Measurements from ENCODE around the gene SS18L1. TPM values are rescaled to one million over a fixed set of nuclear protein-coding genes. Genes with fewer than 3 reads are reported as not detected.
"Not testable (repeated sequence)": the region's sequence is repeated elsewhere in the genome, so short reads cannot be mapped to it uniquely, and the experiment has no call there.

SS18L1 gene
- total RNA-seq, 3 donors from 2014 or later = 14.4 to 16.1 (median 14.5) TPM

DNA sequence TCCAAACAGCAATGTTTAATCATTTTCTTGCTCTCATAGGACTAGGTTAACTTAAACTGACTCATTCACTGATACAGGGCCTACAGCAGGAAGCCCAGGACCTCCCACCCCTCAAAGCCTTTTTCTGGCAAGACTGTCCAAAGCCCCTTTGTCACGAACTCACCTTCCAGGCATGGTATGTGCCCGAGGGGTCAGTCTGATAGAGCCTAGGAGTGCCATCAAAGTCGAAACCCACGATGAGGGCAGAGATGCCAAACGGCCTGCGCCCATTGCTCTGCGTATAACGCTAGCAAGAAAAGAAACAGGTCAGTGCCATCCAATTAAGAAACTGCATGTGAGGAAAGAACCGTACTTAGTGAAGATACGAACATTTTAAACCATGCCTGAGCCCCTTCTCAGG, 4.7 kb upstream of the SS18L1 start:
- ATAC-seq = no peak
- Mint-ChIP-seq H3K27me3 (ENCODE audit: low read depth) (no peaks in the 10 kb centered on the region), H3K9me3 (no peaks in the 10 kb centered on the region), H3K4me3 (no peak overlapping the region), H3K4me1 (ENCODE audit: low read depth) (peaks cover 33% of the 10 kb centered on the region), H3K36me3 (ENCODE audit: insufficient read depth) (peaks cover 41% of the 10 kb centered on the region)
- no peak for DNase-seq

DNA sequence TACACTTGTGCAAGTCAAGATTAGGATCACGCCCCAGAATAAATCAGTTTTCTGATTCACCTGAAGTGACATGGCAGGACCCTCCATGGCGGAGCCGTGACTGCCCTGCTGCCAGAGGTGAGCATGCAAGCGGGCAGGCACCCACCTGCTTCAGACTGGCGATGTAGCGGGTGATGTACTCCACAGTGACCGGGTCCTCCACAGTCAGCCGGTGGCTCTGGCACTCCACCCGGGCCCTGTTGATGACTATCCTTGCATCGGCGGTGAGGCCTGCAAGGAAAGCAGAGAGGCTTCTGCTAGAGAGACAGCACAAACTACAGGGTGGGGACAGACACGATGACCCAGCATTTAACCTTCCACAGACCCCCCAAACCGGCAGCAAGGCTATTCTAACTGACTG, 3.9 kb upstream of the SS18L1 start:
- Mint-ChIP-seq H3K4me3 (no peak overlapping the region), H3K27me3 (ENCODE audit: low read depth) (no peaks in the 10 kb centered on the region), H3K4me1 (ENCODE audit: low read depth) (peaks cover 34% of the 10 kb centered on the region), H3K36me3 (ENCODE audit: insufficient read depth) (peaks cover 38% of the 10 kb centered on the region), H3K9me3 (no peaks in the 10 kb centered on the region)
- ATAC-seq (no peak), DNase-seq (no peak)

DNA sequence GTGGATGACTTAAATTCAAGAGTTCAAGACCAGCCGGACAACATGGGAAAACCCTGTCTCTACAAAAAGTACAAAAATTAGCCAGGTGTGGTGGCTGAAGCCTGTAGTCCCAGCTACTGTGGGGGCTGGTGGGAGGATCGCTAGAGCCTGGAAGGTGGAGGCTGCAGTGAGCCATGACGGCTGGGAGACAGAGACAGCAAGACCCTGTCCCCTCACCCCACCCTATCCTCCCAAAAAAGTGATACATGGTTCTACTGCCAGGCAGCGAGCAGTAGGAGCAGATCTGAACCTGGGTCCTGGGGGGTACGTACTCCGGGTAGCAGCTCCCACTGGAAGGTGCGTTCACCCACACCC, 2.5 kb upstream of the SS18L1 start:
- Mint-ChIP-seq H3K27me3 (ENCODE audit: low read depth) (no peaks in the 10 kb centered on the region), H3K4me1 (ENCODE audit: low read depth) (peaks cover 48% of the 10 kb centered on the region), H3K36me3 (ENCODE audit: insufficient read depth) (peaks cover 38% of the 10 kb centered on the region), H3K9me3 (no peaks in the 10 kb centered on the region), H3K4me3 (peak overlapping the region; percentile 94)
- no peak for ATAC-seq
- DNase-seq = no peak

DNA sequence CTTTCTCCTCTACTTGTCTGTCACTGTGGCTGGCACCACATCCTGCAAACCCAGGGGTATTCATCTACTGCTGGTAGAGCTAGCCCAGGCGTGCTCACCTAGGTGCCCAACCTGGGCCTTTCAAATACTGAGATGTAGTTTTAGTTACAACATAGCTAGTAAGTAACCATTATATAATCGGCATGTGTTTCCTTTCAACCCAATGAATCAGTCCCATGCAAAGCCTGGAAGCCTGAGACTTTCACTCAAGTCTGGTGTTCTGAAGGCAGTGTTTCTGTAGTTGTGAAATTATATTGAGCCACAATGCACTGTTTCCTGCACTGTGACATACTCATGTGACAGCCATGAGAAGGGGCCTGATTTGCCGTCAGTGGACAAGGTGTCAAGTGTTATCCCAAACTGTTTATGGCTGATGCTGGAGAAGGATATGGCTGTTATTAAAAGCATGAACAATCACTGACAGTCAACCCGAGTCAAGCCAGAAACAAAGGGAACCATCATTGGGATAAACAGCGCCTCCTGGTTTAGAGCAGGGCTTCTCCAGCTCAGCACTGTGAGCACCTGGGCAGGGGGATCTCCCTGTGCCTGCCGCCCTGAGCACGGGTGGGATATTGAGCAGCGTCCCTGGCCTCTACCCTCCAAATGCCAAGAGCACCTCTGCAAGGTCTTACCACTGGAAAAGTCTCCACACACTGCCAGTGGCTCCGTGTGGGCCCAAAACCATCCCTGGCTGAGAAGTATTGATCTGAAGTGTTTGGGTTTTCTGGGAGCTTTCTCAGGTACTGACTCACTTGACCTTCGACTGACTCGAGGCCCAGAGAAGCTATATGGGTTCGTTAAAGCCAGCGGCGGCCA, 1.9 kb upstream of the SS18L1 start:
- no peaks in the 10 kb centered on the region for H3K9me3 Mint-ChIP-seq
- peaks cover 34% of the 10 kb centered on the region for H3K36me3 Mint-ChIP-seq (ENCODE audit: insufficient read depth)
- ATAC-seq (no peak), DNase-seq (no peak)
- H3K4me3 Mint-ChIP-seq = peak overlapping the region; percentile 94
- no peaks in the 10 kb centered on the region for H3K27me3 Mint-ChIP-seq (ENCODE audit: low read depth)
- peaks cover 50% of the 10 kb centered on the region for H3K4me1 Mint-ChIP-seq (ENCODE audit: low read depth)

DNA sequence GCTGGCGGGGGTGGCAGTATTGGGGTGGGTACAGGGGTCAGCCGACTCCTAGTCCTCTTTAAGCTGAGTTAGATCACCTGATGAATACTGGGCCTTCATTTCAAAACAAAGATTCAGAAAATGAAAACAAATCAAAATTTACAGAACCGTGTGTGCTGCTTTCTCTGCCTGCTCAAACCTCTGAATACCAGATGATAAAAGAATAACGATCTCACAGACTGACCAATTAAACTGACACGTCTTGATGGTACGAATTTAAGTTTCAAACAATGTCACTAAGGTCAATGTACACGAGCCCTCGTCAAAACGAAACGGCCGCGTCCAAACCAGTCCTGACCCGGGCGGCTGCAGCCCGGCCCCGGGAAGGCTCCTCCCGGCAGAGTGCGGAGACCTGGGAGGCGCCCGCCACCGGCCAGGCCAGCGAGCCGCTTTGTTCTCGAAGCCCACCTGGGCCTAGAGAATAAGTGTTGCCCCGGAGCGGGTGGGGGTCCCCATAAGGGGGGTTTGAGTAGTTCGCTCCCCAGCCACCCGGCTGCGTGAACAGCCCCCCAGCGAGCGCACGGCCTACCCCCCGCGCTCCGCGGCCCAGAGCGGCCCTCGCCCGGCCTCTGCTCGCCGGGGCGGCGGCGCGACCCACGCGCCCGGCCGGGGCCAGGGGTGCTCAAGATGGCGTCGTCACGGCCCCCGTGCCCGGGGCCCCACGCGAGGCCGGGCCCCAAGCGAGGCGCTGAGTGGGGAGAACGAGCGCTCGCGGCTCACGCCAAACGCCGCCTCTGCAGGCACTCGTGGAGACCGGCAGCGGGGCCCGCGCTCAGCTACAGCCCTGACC, 1.1 kb upstream of the SS18L1 start:
- no peak for DNase-seq
- H3K4me1 Mint-ChIP-seq (ENCODE audit: low read depth) = peaks cover 54% of the 10 kb centered on the region
- peaks cover 27% of the 10 kb centered on the region for H3K36me3 Mint-ChIP-seq (ENCODE audit: insufficient read depth)
- no peaks in the 10 kb centered on the region for H3K27me3 Mint-ChIP-seq (ENCODE audit: low read depth)
- no peaks in the 10 kb centered on the region for H3K9me3 Mint-ChIP-seq
- H3K4me3 Mint-ChIP-seq = peak overlapping the region; percentile 94
- peak; percentile 10 for ATAC-seq

DNA sequence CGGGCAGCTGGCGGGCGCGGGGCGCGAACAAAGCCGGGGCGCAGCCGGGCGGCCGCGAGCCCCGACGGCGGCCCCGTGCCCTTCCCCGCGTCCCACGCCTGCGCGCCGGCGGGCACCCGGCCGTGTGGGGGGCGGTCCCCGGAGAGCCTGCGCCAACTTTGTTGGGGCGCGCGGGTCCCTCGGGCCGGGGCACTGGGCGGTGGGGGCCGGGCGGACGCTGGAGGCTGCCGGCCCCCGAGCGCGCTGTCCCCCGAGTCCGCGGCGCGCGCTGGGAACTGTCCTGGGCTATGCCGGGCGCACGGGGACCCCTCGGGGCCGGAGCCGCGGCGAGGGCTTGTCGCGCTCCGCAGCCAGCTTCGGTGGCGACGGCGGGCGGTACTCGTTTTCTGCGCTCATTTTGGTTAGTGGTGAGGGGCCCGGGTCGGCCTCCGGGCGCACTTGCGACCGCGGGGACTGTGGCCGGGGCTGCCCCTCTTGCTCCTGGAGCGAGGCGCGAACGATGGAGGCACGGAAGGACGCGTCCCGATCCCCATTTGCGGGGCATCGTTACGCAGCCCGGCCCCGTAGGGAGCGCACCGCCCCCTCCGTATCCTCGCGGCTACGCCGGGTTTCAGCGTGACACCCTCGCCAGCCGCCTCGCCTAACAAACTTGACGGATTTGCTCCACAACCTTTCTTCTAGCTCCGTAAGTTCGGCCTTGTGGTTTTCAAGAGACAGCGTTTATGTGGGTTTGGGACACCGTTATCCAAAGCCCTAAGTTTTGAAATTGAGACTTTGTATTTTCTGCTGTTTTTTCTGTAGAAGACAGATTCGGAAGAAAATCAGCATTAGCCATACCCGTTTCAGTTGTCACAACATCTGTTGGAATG, 622 bp downstream of the SS18L1 start:
- Mint-ChIP-seq H3K9me3 (no peaks in the 10 kb centered on the region), H3K36me3 (ENCODE audit: insufficient read depth) (peaks cover 13% of the 10 kb centered on the region), H3K27me3 (ENCODE audit: low read depth) (no peaks in the 10 kb centered on the region), H3K4me3 (peak overlapping the region; percentile 85), H3K4me1 (ENCODE audit: low read depth) (peaks cover 50% of the 10 kb centered on the region)
- ATAC-seq (peak; percentile 46 to 47), DNase-seq (peak; percentile 50)

DNA sequence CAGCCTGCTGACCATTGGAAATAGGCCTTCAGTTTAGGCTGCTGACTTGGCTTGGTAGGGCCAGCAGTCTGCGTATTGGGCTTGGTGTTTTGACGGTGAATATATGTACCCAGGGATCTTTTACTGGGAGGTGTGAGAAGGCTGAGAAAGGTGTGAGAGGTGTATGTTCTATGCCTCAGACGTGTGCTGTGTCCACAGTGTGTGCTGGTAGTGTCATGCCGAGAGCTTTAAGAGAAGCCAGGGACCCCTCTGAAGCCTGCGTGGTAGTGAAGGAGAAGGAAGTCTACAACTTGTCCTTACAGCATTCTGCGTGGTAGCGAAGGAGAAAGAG, 2.1 kb downstream of the SS18L1 start:
- DNase-seq (no peak), ATAC-seq (no peak)
- H3K27me3 Mint-ChIP-seq (ENCODE audit: low read depth) = no peaks in the 10 kb centered on the region
- peaks cover 45% of the 10 kb centered on the region for H3K4me1 Mint-ChIP-seq (ENCODE audit: low read depth)
- H3K9me3 Mint-ChIP-seq = no peaks in the 10 kb centered on the region
- H3K36me3 Mint-ChIP-seq (ENCODE audit: insufficient read depth) = peaks cover 11% of the 10 kb centered on the region
- H3K4me3 Mint-ChIP-seq = peak overlapping the region; percentile 85

DNA sequence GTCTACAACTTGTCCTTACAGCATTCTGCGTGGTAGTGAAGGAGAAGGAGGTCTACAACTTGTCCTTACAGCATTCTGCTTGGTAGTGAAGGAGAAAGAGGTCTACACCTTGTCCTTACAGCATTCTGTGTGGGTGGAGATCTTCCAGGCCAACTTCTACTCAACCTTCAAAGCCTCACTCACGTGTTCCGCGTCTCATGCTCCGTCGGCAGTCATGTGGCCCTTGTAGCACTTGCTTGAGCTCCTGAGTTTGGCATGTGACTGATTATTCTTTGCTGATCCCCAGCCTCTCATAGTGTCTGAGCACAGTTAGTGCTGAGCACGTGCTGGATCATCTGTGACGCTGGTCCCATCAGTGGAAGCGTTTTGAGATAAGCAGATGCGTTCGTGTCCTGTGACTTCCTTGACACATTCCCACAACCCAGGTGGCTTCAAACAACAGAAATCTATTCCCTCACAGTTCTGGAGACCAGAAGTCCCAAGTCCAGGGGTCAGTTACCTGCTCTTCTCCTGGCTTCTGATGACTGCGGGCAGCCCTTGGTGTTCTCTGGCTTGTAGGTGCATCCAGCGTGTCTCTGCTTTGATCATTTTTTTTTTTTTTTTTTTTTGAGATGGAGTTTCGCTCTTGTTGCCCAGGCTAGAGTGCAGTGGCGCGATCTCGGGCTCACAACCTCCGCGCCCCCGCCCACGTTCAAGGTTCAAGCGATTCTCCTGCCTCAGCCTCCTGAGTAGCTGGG, 2.6 kb downstream of the SS18L1 start:
- Mint-ChIP-seq H3K4me1 (ENCODE audit: low read depth) (peaks cover 39% of the 10 kb centered on the region), H3K27me3 (ENCODE audit: low read depth) (no peaks in the 10 kb centered on the region), H3K36me3 (ENCODE audit: insufficient read depth) (peaks cover 8% of the 10 kb centered on the region), H3K9me3 (no peaks in the 10 kb centered on the region), H3K4me3 (no peak overlapping the region)
- ATAC-seq (no peak), DNase-seq (no peak)

DNA sequence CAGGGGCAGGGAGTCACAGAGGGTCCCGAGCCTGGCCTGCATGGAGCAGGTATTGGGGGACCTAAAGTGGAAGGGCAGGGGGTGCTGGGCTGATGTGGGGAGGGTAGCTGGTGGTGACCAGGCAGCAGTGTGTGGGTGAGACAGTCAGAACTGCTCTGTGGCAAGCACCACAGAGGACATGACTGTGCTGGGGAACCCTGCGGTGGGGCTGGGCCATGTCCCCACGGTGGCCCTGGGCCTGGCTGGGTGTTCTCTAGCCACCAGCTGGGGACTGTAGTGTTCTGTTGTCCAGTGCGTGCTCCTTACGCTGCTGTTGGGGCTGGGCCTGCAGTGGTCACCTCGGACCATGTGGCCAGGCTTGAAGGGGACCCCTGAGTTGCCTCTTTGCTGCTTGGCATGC, 3.6 kb downstream of the SS18L1 start:
- ATAC-seq (no peak), DNase-seq (no peak)
- Mint-ChIP-seq H3K9me3 (no peaks in the 10 kb centered on the region), H3K4me1 (ENCODE audit: low read depth) (peaks cover 30% of the 10 kb centered on the region), H3K27me3 (ENCODE audit: low read depth) (no peaks in the 10 kb centered on the region), H3K4me3 (no peak overlapping the region), H3K36me3 (ENCODE audit: insufficient read depth) (peaks cover 5% of the 10 kb centered on the region)

DNA sequence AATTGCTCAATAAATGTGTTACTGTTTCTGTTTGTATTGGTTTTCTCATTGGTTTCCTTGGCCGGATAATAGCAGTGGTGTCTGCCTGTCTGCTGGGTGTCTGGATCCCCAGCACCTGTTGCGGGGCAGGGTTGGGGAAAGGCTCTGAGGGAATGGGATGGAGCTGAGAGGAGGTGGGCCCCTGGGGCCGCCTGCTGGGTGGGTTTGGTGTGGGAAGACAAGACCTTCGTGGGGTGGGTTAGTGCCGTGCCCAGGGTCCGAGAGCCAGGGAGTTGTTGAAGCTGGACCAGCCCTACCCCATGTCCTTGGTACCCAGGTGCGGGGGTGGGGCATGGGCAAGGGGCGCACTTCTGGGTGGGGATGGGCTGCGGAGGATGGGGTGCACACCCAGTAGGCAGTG, 4.0 kb downstream of the SS18L1 start:
- H3K27me3 Mint-ChIP-seq (ENCODE audit: low read depth) = no peaks in the 10 kb centered on the region
- H3K4me1 Mint-ChIP-seq (ENCODE audit: low read depth) = peaks cover 30% of the 10 kb centered on the region
- ATAC-seq (no peak), DNase-seq (no peak)
- H3K9me3 Mint-ChIP-seq = no peaks in the 10 kb centered on the region
- no peak overlapping the region for H3K4me3 Mint-ChIP-seq
- H3K36me3 Mint-ChIP-seq (ENCODE audit: insufficient read depth) = peaks cover 6% of the 10 kb centered on the region

DNA sequence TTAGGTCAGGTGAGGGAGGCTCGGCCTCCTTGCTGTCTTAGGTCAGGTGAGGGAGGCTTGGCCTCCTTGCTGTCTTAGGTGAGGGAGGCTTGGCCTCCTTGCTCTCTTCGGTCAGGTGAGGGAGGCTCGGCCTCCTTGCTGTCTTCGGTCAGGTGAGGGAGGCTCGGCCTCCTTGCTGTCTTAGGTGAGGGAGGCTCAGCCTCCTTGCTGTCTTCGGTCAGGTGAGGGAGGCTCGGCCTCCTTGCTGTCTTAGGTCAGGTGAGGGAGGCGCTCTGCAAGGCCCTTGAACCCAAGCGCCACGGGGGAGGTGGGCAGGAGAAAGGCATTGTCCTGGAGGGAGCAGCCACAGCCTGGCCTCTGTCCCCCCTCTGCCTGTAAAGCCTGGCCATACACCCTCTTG, 4.8 kb downstream of the SS18L1 start:
- H3K36me3 Mint-ChIP-seq (ENCODE audit: insufficient read depth) = peaks cover 13% of the 10 kb centered on the region
- not testable (repeated sequence) for H3K27me3 Mint-ChIP-seq (ENCODE audit: low read depth); H3K4me3 Mint-ChIP-seq; ATAC-seq; DNase-seq; H3K9me3 Mint-ChIP-seq
- peaks cover 30% of the 10 kb centered on the region for H3K4me1 Mint-ChIP-seq (ENCODE audit: low read depth)

DNA sequence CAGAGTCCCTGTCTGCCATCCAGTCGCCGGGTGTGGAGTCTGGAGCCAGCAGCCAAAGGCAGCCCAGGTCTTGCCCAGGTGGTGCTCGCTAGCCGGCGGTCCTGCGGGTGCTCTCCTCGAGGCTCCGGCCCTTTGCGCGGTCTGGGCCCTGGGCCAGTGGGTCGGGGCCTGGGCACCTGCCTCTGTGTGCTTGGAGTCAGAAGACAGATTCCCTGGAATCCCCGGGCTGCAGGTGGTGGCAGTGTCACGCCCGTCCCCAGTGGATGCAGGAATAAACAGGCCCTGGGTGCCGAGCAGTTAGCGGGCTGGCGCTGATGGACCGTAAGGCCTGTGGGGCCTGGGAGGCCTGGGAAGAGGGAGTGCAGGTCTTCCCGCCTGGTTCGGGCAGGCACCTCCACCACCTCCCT, 5.3 kb downstream of the SS18L1 start:
- DNase-seq (no peak), ATAC-seq (no peak)
- Mint-ChIP-seq H3K36me3 (ENCODE audit: insufficient read depth) (peaks cover 17% of the 10 kb centered on the region), H3K4me3 (no peak overlapping the region), H3K27me3 (ENCODE audit: low read depth) (no peaks in the 10 kb centered on the region), H3K9me3 (peaks cover 10% of the 10 kb centered on the region), H3K4me1 (ENCODE audit: low read depth) (peaks cover 33% of the 10 kb centered on the region)

DNA sequence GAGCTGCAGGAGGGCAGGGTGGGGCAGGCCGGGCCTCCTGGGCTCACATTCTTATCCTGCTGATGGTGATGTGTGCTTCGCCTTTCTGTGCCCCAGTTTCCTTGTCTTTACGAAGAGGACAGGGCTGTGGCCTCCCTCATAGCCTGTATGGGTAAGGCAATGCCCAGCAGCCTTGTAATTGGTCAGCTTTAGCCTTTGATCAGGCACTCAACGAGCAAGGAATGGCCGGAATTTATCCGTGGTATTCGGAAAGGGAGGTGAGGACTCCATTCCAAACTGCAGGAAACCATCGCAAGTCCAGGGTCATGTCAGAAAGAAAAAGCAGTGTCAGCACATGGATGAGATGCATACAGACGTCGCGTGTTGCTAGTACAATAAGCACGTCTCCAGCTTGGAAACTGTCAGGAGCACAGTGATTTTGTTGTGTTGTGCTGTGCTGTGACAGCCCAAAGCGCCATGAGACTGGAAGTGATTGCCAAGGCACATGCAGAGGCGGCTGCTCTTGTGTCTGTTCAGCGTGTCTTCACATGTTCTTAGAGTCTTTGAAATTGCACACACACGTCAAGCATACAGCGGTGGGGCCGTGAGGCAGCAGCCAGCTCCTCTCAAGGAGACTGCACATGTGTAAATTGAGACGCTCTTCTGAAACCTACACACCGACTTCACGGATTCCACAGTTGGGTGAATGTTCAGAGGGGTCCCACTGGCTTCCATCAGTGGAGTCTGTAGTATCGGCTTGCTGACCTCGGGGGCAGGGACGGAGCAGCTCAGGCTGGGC, 6.2 kb downstream of the SS18L1 start:
- DNase-seq (no peak), ATAC-seq (no peak)
- Mint-ChIP-seq H3K27me3 (ENCODE audit: low read depth) (no peaks in the 10 kb centered on the region), H3K4me3 (no peak overlapping the region), H3K9me3 (peaks cover 11% of the 10 kb centered on the region), H3K36me3 (ENCODE audit: insufficient read depth) (peaks cover 22% of the 10 kb centered on the region), H3K4me1 (ENCODE audit: low read depth) (peaks cover 30% of the 10 kb centered on the region)

Measured in activated T-cell treated with anti-CD3 and anti-CD28 coated beads, Interleukin-2, amount 50 U/mL, for 4 hours (primary cell).